H1 (cell line): ENCODE results near the gene TNFAIP8L3. TPM values are rescaled to one million over a fixed set of nuclear protein-coding genes. Genes with fewer than 3 reads are reported as not detected.

Experiments used
- CTCF ChIA-PET: fragments of 300-600 bp; sonication (Branson Sonifier 250); formaldehyde crosslinking; loops from one replicate; lab custom pipeline; 2021; ENCODE audit not compliant: partially characterized antibody; lab: Charles Lee
- POLR2A ChIA-PET: fragments of 300-600 bp; sonication (Branson Sonifier 250); formaldehyde crosslinking; loops from one replicate; lab custom pipeline; 2021; ENCODE audit warnings: inconsistent platforms; ENCODE audit not compliant: partially characterized antibody; lab: Charles Lee
- DNase-seq, 2 experiments: peaks; one replicate each; pipeline versions ENCODE4 v3.0.0 to v3.0.0-alpha.2; 2010 to 2022; ENCODE audit warnings: low spot score in 2 of 2, low read depth in 1 of 2, mixed read lengths in 1 of 2
- FAIRE-seq: peaks from 2 replicates; lab custom pipeline; 2011; peaks lifted over from hg19 to GRCh38; lab: Jason Lieb, UNC
- H2AFZ ChIP-seq: 2 replicates; pipeline ENCODE4 v1.8.1; 2012; ENCODE audit warnings: low read length, inconsistent platforms
- H2AK5ac ChIP-seq: 2 replicates; pipeline ENCODE4 v1.6.1; 2013; ENCODE audit warnings: low read depth, low read length
- H2BK120ac ChIP-seq: replicated peaks from 2 replicates; pipeline ENCODE3; 2013; ENCODE audit warnings: low read depth, low read length, inconsistent platforms
- H2BK12ac ChIP-seq: 2 replicates; pipeline ENCODE4 v1.6.1; 2013; ENCODE audit warnings: low read depth, low read length
- H2BK15ac ChIP-seq: 2 replicates; pipeline ENCODE4 v1.6.1; 2013; ENCODE audit warnings: low read length
- H2BK20ac ChIP-seq: 2 replicates; pipeline ENCODE4 v1.6.1; 2013; ENCODE audit warnings: low read length
- H2BK5ac ChIP-seq: 2 replicates; pipeline ENCODE4 v1.6.1; 2013; ENCODE audit warnings: low read depth, low read length
- H3K14ac ChIP-seq: 2 replicates; pipeline ENCODE4 v1.6.1; 2013; ENCODE audit warnings: inconsistent platforms; ENCODE audit not compliant: insufficient read length
- H3K18ac ChIP-seq: 2 replicates; pipeline ENCODE4 v1.6.1; 2013; ENCODE audit warnings: low read length; ENCODE audit errors: extremely low read depth
- H3K23ac ChIP-seq: 2 replicates; pipeline ENCODE4 v1.6.1; 2013; ENCODE audit warnings: inconsistent platforms; ENCODE audit not compliant: insufficient read length
- H3K23me2 ChIP-seq: 2 replicates; pipeline ENCODE4 v1.6.1; 2013; ENCODE audit warnings: low read depth, low read length
- H3K27ac ChIP-seq: 2 replicates; pipeline ENCODE4 v1.6.1; 2011; ENCODE audit warnings: low read depth, low read length, inconsistent platforms
- H3K27me3 ChIP-seq, 4 experiments: replicated peaks in 1 of 4; 1 replicate in 1 of 4; 2 replicates in 3 of 4; pipeline versions ENCODE4 v1.6.1 to v1.8.1; 2011 to 2013; ENCODE audit warnings: low read length in 3 of 4, mild to moderate bottlenecking in 3 of 4, inconsistent platforms in 2 of 4, mixed read lengths in 2 of 4, moderate library complexity in 1 of 4; ENCODE audit not compliant: control insufficient read depth in 3 of 4, insufficient read depth in 3 of 4; ENCODE audit errors: extremely low read depth in 1 of 4
- H3K36me3 ChIP-seq, 4 experiments: 2 replicates each; pipeline versions ENCODE4 v1.6.1 to v1.8.1; 2011 to 2013; ENCODE audit warnings: mild to moderate bottlenecking in 4 of 4, low read length in 3 of 4, moderate library complexity in 2 of 4, control low read depth in 1 of 4, inconsistent platforms in 1 of 4; ENCODE audit not compliant: insufficient read depth in 4 of 4, control insufficient read depth in 2 of 4
- H3K4ac ChIP-seq: replicated peaks from 2 replicates; pipeline ENCODE3; 2013; ENCODE audit warnings: low read length, low read depth, mixed read lengths, inconsistent platforms; ENCODE audit not compliant: insufficient read length
- H3K4me1 ChIP-seq, 4 experiments: replicated peaks in 1 of 4; 1 replicate in 1 of 4; 2 replicates in 3 of 4; pipeline versions ENCODE4 v1.6.1 to v1.8.1; 2011 to 2013; ENCODE audit warnings: low read length in 3 of 4, inconsistent platforms in 2 of 4, mixed read lengths in 1 of 4; ENCODE audit not compliant: insufficient read depth in 4 of 4, control insufficient read depth in 3 of 4
- H3K4me2 ChIP-seq, 2 experiments: 2 replicates each; pipeline versions ENCODE4 v1.6.1 to v1.8.1; 2011 to 2013; ENCODE audit warnings: low read depth in 2 of 2, low read length in 2 of 2, control low read depth in 1 of 2, inconsistent platforms in 1 of 2, mild to moderate bottlenecking in 1 of 2; ENCODE audit not compliant: insufficient read depth in 1 of 2
- H3K4me3 ChIP-seq, 4 experiments: fragments of 200-600, 300-600 bp in 1 of 4; sonication (generic), shearing (Covaris generic), sonication (Bioruptor Twin) in 1 of 4; 2 replicates each; pipeline versions ENCODE4 v1.5.1 to v1.8.1; 2011 to 2016; ENCODE audit warnings: low read length in 4 of 4, low read depth in 3 of 4, control low read depth in 2 of 4, inconsistent platforms in 2 of 4, mild to moderate bottlenecking in 2 of 4, mixed read lengths in 1 of 4, moderate library complexity in 1 of 4; ENCODE audit not compliant: insufficient read depth in 2 of 4; ENCODE audit errors: extremely low read depth in 1 of 4
- H3K56ac ChIP-seq: replicated peaks from 2 replicates; pipeline ENCODE3; 2013; ENCODE audit warnings: low read depth, mild to moderate bottlenecking, mixed read lengths, low read length, inconsistent platforms; ENCODE audit not compliant: insufficient read length
- H3K79me1 ChIP-seq: 2 replicates; pipeline ENCODE4 v1.6.1; 2013; ENCODE audit warnings: low read depth, low read length, control low read depth
- H3K79me2 ChIP-seq, 2 experiments: 2 replicates each; pipeline versions ENCODE4 v1.6.1 to v1.8.1; 2012 to 2013; ENCODE audit warnings: low read length in 2 of 2, mild to moderate bottlenecking in 2 of 2, inconsistent platforms in 1 of 2; ENCODE audit not compliant: insufficient read depth in 2 of 2, control insufficient read depth in 1 of 2
- H3K9ac ChIP-seq, 4 experiments: replicated peaks in 1 of 4; 1 replicate in 1 of 4; 2 replicates in 3 of 4; pipeline versions ENCODE4 v1.6.1 to v1.8.1; 2011 to 2013; ENCODE audit warnings: low read depth in 3 of 4, low read length in 3 of 4, control low read depth in 2 of 4, mild to moderate bottlenecking in 2 of 4, moderate library complexity in 2 of 4, inconsistent platforms in 1 of 4; ENCODE audit errors: extremely low read depth in 1 of 4
- H3K9me3 ChIP-seq, 2 experiments: 2 replicates each; pipeline versions ENCODE4 v1.6.1 to v1.8.1; 2012 to 2013; ENCODE audit warnings: mild to moderate bottlenecking in 2 of 2, moderate library complexity in 2 of 2, control low read depth in 1 of 2, inconsistent platforms in 1 of 2, low read depth in 1 of 2, low read length in 1 of 2, mixed read lengths in 1 of 2; ENCODE audit not compliant: insufficient read depth in 2 of 2
- H4K20me1 ChIP-seq, 2 experiments: replicated peaks in 1 of 2; 2 replicates each; pipeline versions ENCODE3 to v1.8.1; 2011 to 2013; ENCODE audit warnings: inconsistent platforms in 2 of 2, low read length in 2 of 2, mild to moderate bottlenecking in 1 of 2; ENCODE audit not compliant: insufficient read depth in 2 of 2, control insufficient read depth in 1 of 2
- H4K5ac ChIP-seq: 2 replicates; pipeline ENCODE4 v1.6.1; 2013; ENCODE audit warnings: low read length, low read depth, mixed read lengths, inconsistent platforms; ENCODE audit not compliant: insufficient read length
- H4K8ac ChIP-seq: 2 replicates; pipeline ENCODE4 v1.8.0; 2013; ENCODE audit warnings: mild to moderate bottlenecking, moderate library complexity, low read length, inconsistent platforms; ENCODE audit not compliant: insufficient read depth; ENCODE audit errors: extremely low read depth
- H4K91ac ChIP-seq: replicated peaks from 2 replicates; pipeline ENCODE3; 2013; ENCODE audit warnings: low read length, mixed read lengths, inconsistent platforms; ENCODE audit not compliant: insufficient read length
- CEBPB ChIP-seq: IDR thresholded peaks from 2 replicates; pipeline ENCODE4 v1.6.1; 2012; ENCODE audit warnings: low read depth, low read length
- polyA plus RNA-seq, 7 experiments: library from polyadenylated mRNA; depleted of rRNA in 3 of 7; stranded (reverse) in 5 of 7; unstranded in 2 of 7; fragments of >200 nt in 5 of 7; fragments of 200-250 nt in 2 of 7; gene quantifications; 1 replicate in 5 of 7; 2 replicates in 1 of 7; 4 replicates in 1 of 7; pipeline versions ENCODE4 v1.2.1 to v1.2.3, GENCODE V29; 2011 to 2013; ENCODE audit warnings: missing spikeins in 2 of 7, mixed read lengths in 2 of 7
- total RNA-seq: library from RNA; stranded (reverse); fragmentation: NEBNext Ultra II Directional; extraction: Animal tissue kit (Norgen Biotek cat#: 25700); gene quantifications from 2 replicates; pipeline ENCODE4 v1.2.1, GENCODE V29; 2021

The TNFAIP8L3 gene
- total and polyA plus RNA-seq, 2 of the 8 experiments (the other 6 are each of a cell fraction or from before 2014, with no cell fraction given): 0.23 to 0.67 TPM

DNA sequence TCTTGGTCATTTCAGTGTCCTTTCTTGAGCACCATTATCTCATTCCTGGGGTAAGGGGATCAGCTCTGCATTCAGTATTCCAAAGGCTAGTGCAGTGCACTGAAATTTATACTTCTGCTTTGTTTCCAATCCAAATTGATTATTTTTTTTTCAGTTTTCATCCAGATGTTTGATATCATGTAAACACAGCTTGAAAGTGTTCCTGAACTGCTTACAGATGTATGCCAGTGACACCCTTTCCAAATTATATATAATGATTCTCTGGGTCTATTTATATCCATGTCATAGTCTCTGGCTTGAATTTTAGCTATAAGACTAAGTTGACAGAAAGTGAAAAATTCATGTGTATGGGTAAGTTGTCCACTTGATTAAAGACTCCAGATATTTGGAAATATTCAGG lies 11.8 kb upstream of the TNFAIP8L3 start:
- Histone ChIP-seq H4K8ac (no peak overlapping the region), H3K9ac (no peak overlapping the region), H3K4me3 (no peak overlapping the region), H3K56ac (no peak overlapping the region), H3K4me2 (no peak overlapping the region), H2AFZ (no peak overlapping the region), H3K18ac (no peak overlapping the region), H2BK12ac (no peak overlapping the region), H3K14ac (no peak overlapping the region), H4K5ac (no peak overlapping the region), H3K23me2 (no peaks in the 10 kb centered on the region), H3K27me3 (no peaks in the 10 kb centered on the region), H3K27ac (no peak overlapping the region), H3K4ac (no peak overlapping the region), H3K79me1 (no peaks in the 10 kb centered on the region), H2AK5ac (no peak overlapping the region), H4K20me1 (no peaks in the 10 kb centered on the region), H3K36me3 (no peaks in the 10 kb centered on the region), H4K91ac (no peak overlapping the region), H2BK120ac (no peak overlapping the region), H2BK5ac (no peak overlapping the region), H3K79me2 (no peaks in the 10 kb centered on the region), H3K4me1 (no peaks in the 10 kb centered on the region), H3K23ac (no peak overlapping the region), H2BK15ac (no peak overlapping the region), H2BK20ac (no peak overlapping the region), H3K9me3 (no peaks in the 10 kb centered on the region)
- no peak for DNase-seq
- ChIA-PET CTCF (interaction anchor here (1.1 to 1.3 kb wide), 2 partner anchors 27 to 297 kb away, joined by 3 to 4 read pairs; no protein-coding TSS in a partner anchor), POLR2A (no interaction called here)
- no peak for TF ChIP-seq CEBPB
- no peak for FAIRE-seq
